ENCODE results near the gene KCNH2.

KCNH2 gene

GRCh38 chr7:150950496-150951180, 27.5 kb downstream of the KCNH2 start:
- no peaks in the 10 kb centered on the region for H3K9me3 ChIP-seq (ENCODE audit: insufficient read depth, low read depth, low read length)
- H3K9ac ChIP-seq (ENCODE audit: low read depth, low read length), result no peak overlapping the region
- no peak overlapping the region for H3K27ac ChIP-seq (ENCODE audit: low read depth, low read length)
- peaks cover 31% of the 10 kb centered on the region for H3K27me3 ChIP-seq (ENCODE audit: insufficient read depth, low read length)
- H3K4me1 ChIP-seq (ENCODE audit: insufficient read depth, low read length), result peaks cover 30% of the 10 kb centered on the region
- WGBS, result 96% methylated on average over 27 of the region's 27 CpGs
- H3K4me3 ChIP-seq (ENCODE audit: low read length), result no peak overlapping the region
- H3K36me3 ChIP-seq (ENCODE audit: insufficient read depth, low read length), result no peaks in the 10 kb centered on the region

- Histone ChIP-seq H3K9me3 (ENCODE audit: insufficient read depth, low read depth, low read length) (no peaks in the 10 kb centered on the region), H3K27me3 (ENCODE audit: insufficient read depth, low read length) (peaks cover 34% of the 10 kb centered on the region), H3K36me3 (ENCODE audit: insufficient read depth, low read length) (no peaks in the 10 kb centered on the region), H3K4me3 (ENCODE audit: low read length) (no peak overlapping the region), H3K4me1 (ENCODE audit: insufficient read depth, low read length) (peaks cover 31% of the 10 kb centered on the region), H3K9ac (ENCODE audit: low read depth, low read length) (no peak overlapping the region), H3K27ac (ENCODE audit: low read depth, low read length) (no peak overlapping the region)
- WGBS, result 86% methylated on average over 16 of the region's 16 CpGs
These were observed 28.1 kb downstream of the KCNH2 start for GRCh38 chr7:150949971-150950491.

- no peak overlapping the region for H3K27ac ChIP-seq (ENCODE audit: low read depth, low read length)
- no peak overlapping the region for H3K9ac ChIP-seq (ENCODE audit: low read depth, low read length)
- H3K27me3 ChIP-seq (ENCODE audit: insufficient read depth, low read length), result peaks cover 34% of the 10 kb centered on the region
- no peaks in the 10 kb centered on the region for H3K36me3 ChIP-seq (ENCODE audit: insufficient read depth, low read length)
- 64% methylated on average over 2 of the region's 4 CpGs for WGBS
- no peaks in the 10 kb centered on the region for H3K9me3 ChIP-seq (ENCODE audit: insufficient read depth, low read depth, low read length)
- peaks cover 27% of the 10 kb centered on the region for H3K4me1 ChIP-seq (ENCODE audit: insufficient read depth, low read length)
- H3K4me3 ChIP-seq (ENCODE audit: low read length), result no peak overlapping the region
These were observed 28.6 kb downstream of the KCNH2 start for GRCh38 chr7:150949564-150949963.

- Histone ChIP-seq H3K4me3 (ENCODE audit: low read length) (peak overlapping the region; percentile 30; the same call in 1 of the 2 replicates), H3K9me3 (ENCODE audit: insufficient read depth, low read depth, low read length) (no peaks in the 10 kb centered on the region), H3K27me3 (ENCODE audit: insufficient read depth, low read length) (peaks cover 34% of the 10 kb centered on the region), H3K9ac (ENCODE audit: low read depth, low read length) (no peak overlapping the region), H3K36me3 (ENCODE audit: insufficient read depth, low read length) (no peaks in the 10 kb centered on the region), H3K27ac (ENCODE audit: low read depth, low read length) (no peak overlapping the region), H3K4me1 (ENCODE audit: insufficient read depth, low read length) (peaks cover 27% of the 10 kb centered on the region)
- 80% methylated on average over 15 of the region's 15 CpGs for WGBS
These were observed 29.3 kb downstream of the KCNH2 start for GRCh38 chr7:150948791-150949251.

DNA sequence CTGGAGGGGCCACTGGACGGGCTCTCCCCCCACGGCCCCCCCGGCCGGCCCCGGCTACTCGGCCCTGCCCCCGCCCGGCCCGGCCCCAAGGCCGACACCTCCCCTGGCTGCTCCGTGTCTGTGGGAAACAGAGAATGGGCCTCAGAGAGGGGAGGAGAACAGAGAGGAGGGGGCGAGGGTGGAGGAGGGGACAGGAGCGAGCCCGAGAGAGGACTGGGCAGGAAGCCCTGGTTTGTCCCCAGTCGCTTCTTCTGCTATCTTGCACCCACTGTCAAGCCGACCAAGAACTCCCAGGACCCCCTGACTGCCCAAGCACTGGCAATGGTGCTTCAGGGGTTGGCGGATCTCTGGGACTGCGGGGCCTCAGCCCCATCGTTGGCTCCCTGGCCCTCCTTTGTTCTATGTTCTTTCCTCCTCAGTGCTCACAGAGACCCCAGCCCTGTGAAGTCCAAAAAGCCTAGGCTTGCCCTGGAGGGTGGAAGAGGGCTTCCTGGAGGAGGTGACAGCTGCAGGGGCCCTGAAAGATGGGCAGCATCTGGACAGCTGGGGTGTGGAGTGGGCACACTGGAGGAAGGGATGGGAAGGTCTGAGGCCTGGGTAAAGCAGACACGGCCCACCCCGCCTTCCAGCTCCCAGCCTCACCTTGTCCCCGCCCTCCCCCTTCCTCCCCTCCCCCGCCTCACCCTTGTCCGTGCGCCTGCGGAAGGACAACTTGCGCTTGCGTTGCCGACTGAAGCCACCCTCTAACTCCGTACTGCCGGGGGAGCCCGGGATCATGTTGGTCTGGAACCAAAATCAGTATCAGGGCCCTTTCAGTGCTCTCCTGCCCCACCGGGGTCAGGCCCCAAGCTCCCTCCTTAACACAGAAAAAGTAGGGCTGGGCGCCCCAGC, 30.1 kb downstream of the KCNH2 start:
- H3K4me1 ChIP-seq (ENCODE audit: insufficient read depth, low read length), result peaks cover 27% of the 10 kb centered on the region
- H3K9ac ChIP-seq (ENCODE audit: low read depth, low read length), result no peak overlapping the region
- H3K9me3 ChIP-seq (ENCODE audit: insufficient read depth, low read depth, low read length), result no peaks in the 10 kb centered on the region
- peak overlapping the region; percentile 37 for H3K4me3 ChIP-seq (ENCODE audit: low read length)
- peaks cover 34% of the 10 kb centered on the region for H3K27me3 ChIP-seq (ENCODE audit: insufficient read depth, low read length)
- no peak overlapping the region for H3K27ac ChIP-seq (ENCODE audit: low read depth, low read length)
- 12% methylated on average over 33 of the region's 34 CpGs for WGBS
- H3K36me3 ChIP-seq (ENCODE audit: insufficient read depth, low read length), result no peaks in the 10 kb centered on the region

DNA sequence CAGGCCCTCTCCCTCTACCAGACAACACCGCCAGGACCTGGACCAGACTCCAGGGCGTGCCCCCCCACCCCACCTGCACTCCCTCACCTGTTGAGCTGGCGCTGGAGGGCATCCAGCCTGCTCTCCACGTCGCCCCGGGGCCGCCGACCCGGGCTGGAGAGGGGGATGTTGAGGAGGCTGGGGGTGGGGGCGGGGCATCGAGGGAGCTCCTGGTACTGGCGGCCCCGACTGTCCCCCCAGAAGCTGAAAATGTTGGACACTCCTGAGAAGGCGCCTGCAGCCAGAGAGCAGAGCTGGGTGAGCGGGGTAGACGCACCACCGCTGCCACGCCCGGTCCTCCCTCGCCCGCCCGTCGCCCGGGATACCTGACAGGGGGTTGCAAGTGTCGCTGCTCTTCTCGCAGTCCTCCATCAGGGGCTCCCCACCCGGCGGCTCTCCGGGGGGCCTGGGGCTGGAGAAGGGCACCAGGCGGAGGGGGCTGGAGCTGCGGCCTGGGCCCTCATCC, 30.8 kb downstream of the KCNH2 start:
- 15% methylated on average over 31 of the region's 31 CpGs for WGBS
- H3K36me3 ChIP-seq (ENCODE audit: insufficient read depth, low read length), result no peaks in the 10 kb centered on the region

GRCh38 chr7:150946421-150947240, 31.5 kb downstream of the KCNH2 start:
- H3K4me1 ChIP-seq (ENCODE audit: insufficient read depth, low read length), result peaks cover 27% of the 10 kb centered on the region
- H3K4me3 ChIP-seq (ENCODE audit: low read length), result no peak overlapping the region
- peaks cover 34% of the 10 kb centered on the region for H3K27me3 ChIP-seq (ENCODE audit: insufficient read depth, low read length)
- no peak overlapping the region for H3K27ac ChIP-seq (ENCODE audit: low read depth, low read length)
- no peak overlapping the region for H3K9ac ChIP-seq (ENCODE audit: low read depth, low read length)
- 68% methylated on average over 27 of the region's 27 CpGs for WGBS
- no peaks in the 10 kb centered on the region for H3K36me3 ChIP-seq (ENCODE audit: insufficient read depth, low read length)
- H3K9me3 ChIP-seq (ENCODE audit: insufficient read depth, low read depth, low read length), result no peaks in the 10 kb centered on the region

More for the DNA sequence above, 30.8 kb downstream of the KCNH2 start:
- Histone ChIP-seq H3K9me3 (ENCODE audit: insufficient read depth, low read depth, low read length) (no peaks in the 10 kb centered on the region), H3K4me1 (ENCODE audit: insufficient read depth, low read length) (peaks cover 27% of the 10 kb centered on the region), H3K4me3 (ENCODE audit: low read length) (peak overlapping the region; percentile 34; the same call in 1 of the 2 replicates), H3K9ac (ENCODE audit: low read depth, low read length) (no peak overlapping the region), H3K27me3 (ENCODE audit: insufficient read depth, low read length) (peaks cover 34% of the 10 kb centered on the region), H3K27ac (ENCODE audit: low read depth, low read length) (no peak overlapping the region)

DNA sequence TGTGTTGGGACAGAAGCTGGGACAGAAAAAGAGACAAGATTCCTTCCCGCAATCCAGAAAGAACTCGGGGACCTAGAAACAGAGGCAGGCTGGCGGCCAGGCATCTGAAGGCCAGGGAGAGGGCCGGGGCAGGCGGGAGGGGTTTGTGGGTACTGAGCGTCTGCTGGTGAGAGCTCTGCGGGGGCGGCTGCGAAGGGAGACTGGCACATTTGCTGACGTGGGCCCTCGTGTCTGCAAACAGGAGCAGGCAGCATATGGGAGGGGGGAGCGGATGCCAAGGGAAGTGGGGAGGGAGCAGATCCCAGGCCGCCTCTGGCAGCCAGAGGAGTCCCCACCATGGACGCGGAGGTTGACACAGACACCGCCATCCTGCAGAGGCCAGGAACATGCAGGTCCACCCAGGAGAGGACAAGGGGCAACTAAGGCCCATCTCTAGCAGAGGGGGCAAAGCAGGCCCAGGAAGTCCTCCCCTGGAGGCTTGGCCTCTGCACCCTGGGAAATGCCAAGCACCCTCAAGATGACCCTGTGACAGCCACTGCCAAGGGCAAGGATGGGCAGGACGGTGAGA, 32.2 kb downstream of the KCNH2 start:
- 76% methylated on average over 17 of the region's 17 CpGs for WGBS
- peaks cover 34% of the 10 kb centered on the region for H3K27me3 ChIP-seq (ENCODE audit: insufficient read depth, low read length)
- H3K27ac ChIP-seq (ENCODE audit: low read depth, low read length), result no peak overlapping the region
- H3K9ac ChIP-seq (ENCODE audit: low read depth, low read length), result no peak overlapping the region
- peaks cover 27% of the 10 kb centered on the region for H3K4me1 ChIP-seq (ENCODE audit: insufficient read depth, low read length)
- H3K4me3 ChIP-seq (ENCODE audit: low read length), result no peak overlapping the region
- no peaks in the 10 kb centered on the region for H3K9me3 ChIP-seq (ENCODE audit: insufficient read depth, low read depth, low read length)
- no peaks in the 10 kb centered on the region for H3K36me3 ChIP-seq (ENCODE audit: insufficient read depth, low read length)

GRCh38 chr7:150945171-150945852, 32.8 kb downstream of the KCNH2 start:
- WGBS, result 78% methylated on average over 19 of the region's 19 CpGs
- no peak overlapping the region for H3K4me3 ChIP-seq (ENCODE audit: low read length)
- peaks cover 27% of the 10 kb centered on the region for H3K4me1 ChIP-seq (ENCODE audit: insufficient read depth, low read length)
- H3K27me3 ChIP-seq (ENCODE audit: insufficient read depth, low read length), result peaks cover 34% of the 10 kb centered on the region
- H3K9me3 ChIP-seq (ENCODE audit: insufficient read depth, low read depth, low read length), result no peaks in the 10 kb centered on the region
- no peak overlapping the region for H3K27ac ChIP-seq (ENCODE audit: low read depth, low read length)
- no peak overlapping the region for H3K9ac ChIP-seq (ENCODE audit: low read depth, low read length)
- no peaks in the 10 kb centered on the region for H3K36me3 ChIP-seq (ENCODE audit: insufficient read depth, low read length)

All from HUES64 (cell line).